ENCODE measurements around the gene NWD2. TPM values are rescaled to one million over a fixed set of nuclear protein-coding genes. Genes with fewer than 3 reads are reported as not detected.

Gene NWD2
- total and polyA plus RNA-seq, 10 of the 15 experiments (the other 5 are each of a cell fraction or from before 2014, with no cell fraction given): not detected

- Histone ChIP-seq H3K27ac (ENCODE audit: control insufficient read depth, insufficient read depth) (no peak overlapping the region), H3K79me2 (ENCODE audit: control insufficient read depth, insufficient read depth, low read length) (no peaks in the 10 kb centered on the region), H3K4me2 (ENCODE audit: control insufficient read depth, insufficient read depth) (no peak overlapping the region), H4K20me1 (ENCODE audit: control insufficient read depth, insufficient read depth) (no peaks in the 10 kb centered on the region), H3K4me1 (ENCODE audit: control insufficient read depth, insufficient read depth, low read length) (no peaks in the 10 kb centered on the region), H2AFZ (ENCODE audit: control insufficient read depth, low read depth, low read length) (no peak overlapping the region), H3K9me3 (replicated peaks; ENCODE audit: control insufficient read depth, insufficient read depth, low read length) (no peaks in the 10 kb centered on the region), H3K36me3 (ENCODE audit: control insufficient read depth in 2 of 2, insufficient read depth in 2 of 2, low read length in 1 of 2) (no peaks in the 10 kb centered on the region), H3K27me3 (replicated peaks in 1 of 2; ENCODE audit: control insufficient read depth in 2 of 2, insufficient read depth in 2 of 2, low read length in 1 of 2) (no peaks in the 10 kb centered on the region), H3K9ac (ENCODE audit: control insufficient read depth, insufficient read depth, low read length) (no peak overlapping the region), H3K4me3 (no peak overlapping the region)
- FAIRE-seq (no peak), DNase-seq (ENCODE audit: low read depth, low spot score) (no peak), ATAC-seq (no peak)
- WGBS (ENCODE audit: insufficient coverage, insufficient replicate concordance, low lambda C conversion rate, missing lambda C conversion rate): 71% methylated on average over 9 of the region's 9 CpGs
- no TSS peak for BruUV-seq (replicated peaks)
- ChIA-PET RAD21 (ENCODE audit: unreplicated experiment) (no interaction called here), CTCF (interaction anchor here (1.0 to 4.2 kb wide), 3 partner anchors 8 to 55 kb away, joined by 4 to 21 read pairs (median 6); a partner anchor contains a TSS), SMC1A (ENCODE audit: uncharacterized antibody, unreplicated experiment) (interaction anchor here (1.0 kb wide), 2 partner anchors 8 to 13 kb away, joined by 3 read pairs; a partner anchor contains a TSS), POLR2A (no interaction called here)
- TF ChIP-seq, protein P1, sequence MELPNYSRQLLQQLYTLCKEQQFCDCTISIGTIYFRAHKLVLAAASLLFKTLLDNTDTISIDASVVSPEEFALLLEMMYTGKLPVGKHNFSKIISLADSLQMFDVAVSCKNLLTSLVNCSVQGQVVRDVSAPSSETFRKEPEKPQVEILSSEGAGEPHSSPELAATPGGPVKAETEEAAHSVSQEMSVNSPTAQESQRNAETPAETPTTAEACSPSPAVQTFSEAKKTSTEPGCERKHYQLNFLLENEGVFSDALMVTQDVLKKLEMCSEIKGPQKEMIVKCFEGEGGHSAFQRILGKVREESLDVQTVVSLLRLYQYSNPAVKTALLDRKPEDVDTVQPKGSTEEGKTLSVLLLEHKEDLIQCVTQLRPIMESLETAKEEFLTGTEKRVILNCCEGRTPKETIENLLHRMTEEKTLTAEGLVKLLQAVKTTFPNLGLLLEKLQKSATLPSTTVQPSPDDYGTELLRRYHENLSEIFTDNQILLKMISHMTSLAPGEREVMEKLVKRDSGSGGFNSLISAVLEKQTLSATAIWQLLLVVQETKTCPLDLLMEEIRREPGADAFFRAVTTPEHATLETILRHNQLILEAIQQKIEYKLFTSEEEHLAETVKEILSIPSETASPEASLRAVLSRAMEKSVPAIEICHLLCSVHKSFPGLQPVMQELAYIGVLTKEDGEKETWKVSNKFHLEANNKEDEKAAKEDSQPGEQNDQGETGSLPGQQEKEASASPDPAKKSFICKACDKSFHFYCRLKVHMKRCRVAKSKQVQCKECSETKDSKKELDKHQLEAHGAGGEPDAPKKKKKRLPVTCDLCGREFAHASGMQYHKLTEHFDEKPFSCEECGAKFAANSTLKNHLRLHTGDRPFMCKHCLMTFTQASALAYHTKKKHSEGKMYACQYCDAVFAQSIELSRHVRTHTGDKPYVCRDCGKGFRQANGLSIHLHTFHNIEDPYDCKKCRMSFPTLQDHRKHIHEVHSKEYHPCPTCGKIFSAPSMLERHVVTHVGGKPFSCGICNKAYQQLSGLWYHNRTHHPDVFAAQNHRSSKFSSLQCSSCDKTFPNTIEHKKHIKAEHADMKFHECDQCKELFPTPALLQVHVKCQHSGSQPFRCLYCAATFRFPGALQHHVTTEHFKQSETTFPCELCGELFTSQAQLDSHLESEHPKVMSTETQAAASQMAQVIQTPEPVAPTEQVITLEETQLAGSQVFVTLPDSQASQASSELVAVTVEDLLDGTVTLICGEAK (IDR thresholded peaks at IDR 0.05; ENCODE audit: borderline replicate concordance): no peak
- no peak for TF ChIP-seq LARP7 (IDR thresholded peaks at IDR 0.05)
- TF ChIP-seq ZSCAN29 (IDR thresholded peaks at IDR 0.05): no peak
- in situ Hi-C loops (cut with MboI): no loop called here
- intact Hi-C loops (cut with micrococcal nuclease; ENCODE audit: unreplicated experiment): no loop called here
Observed at GRCh38 chr4:37445023-37445422, 200.5 kb downstream of the NWD2 start.

- no peaks in the 10 kb centered on the region for H4K20me1 ChIP-seq (ENCODE audit: control insufficient read depth, insufficient read depth)
- SMC1A ChIA-PET (ENCODE audit: uncharacterized antibody, unreplicated experiment): no interaction called here
- H2AFZ ChIP-seq (ENCODE audit: control insufficient read depth, low read depth, low read length): no peak overlapping the region
- no peak overlapping the region for H3K9ac ChIP-seq (ENCODE audit: control insufficient read depth, insufficient read depth, low read length)
- TF ChIP-seq SREBF2 (IDR thresholded peaks at IDR 0.05; ENCODE audit: low read length) (no peak), ZNF274 (IDR thresholded peaks at IDR 0.05; ENCODE audit: insufficient read depth, insufficient read length) (no peak), ZNF24 (IDR thresholded peaks at IDR 0.05) (no peak), JUNB (IDR thresholded peaks at IDR 0.05) (no peak), GABPA (IDR thresholded peaks at IDR 0.05; ENCODE audit: low read depth) (no peak), CEBPB (IDR thresholded peaks at IDR 0.05; ENCODE audit: borderline replicate concordance in 1 of 2, low read depth in 2 of 2, low read length in 2 of 2) (no peak), BRCA1 (IDR thresholded peaks at IDR 0.05; ENCODE audit: low read depth, low read length) (no peak), HCFC1 (IDR thresholded peaks at IDR 0.05; ENCODE audit: low read length) (no peak), JUND (IDR thresholded peaks at IDR 0.05; ENCODE audit: low read depth, low read length) (no peak), TBL1XR1 (IDR thresholded peaks at IDR 0.05; ENCODE audit: low read depth, low read length) (no peak), PML (IDR thresholded peaks at IDR 0.05; ENCODE audit: low read length) (no peak), ZNF217 (IDR thresholded peaks at IDR 0.05) (no peak), RAD21 (IDR thresholded peaks at IDR 0.05; ENCODE audit: insufficient read depth, low read depth, low read length) (no peak)
- DNase-seq (ENCODE audit: low read depth, low spot score) (no peak), FAIRE-seq (no peak), ATAC-seq (no peak)
- RAD21 ChIA-PET (ENCODE audit: unreplicated experiment): no interaction called here
- H3K9me3 ChIP-seq (replicated peaks; ENCODE audit: control insufficient read depth, insufficient read depth, low read length): no peaks in the 10 kb centered on the region
- H3K27ac ChIP-seq (ENCODE audit: control insufficient read depth, insufficient read depth): no peak overlapping the region
- in situ Hi-C loops (cut with MboI): no loop called here
- no peaks in the 10 kb centered on the region; a peak in 1 of 4 replicates for H3K27me3 ChIP-seq (replicated peaks in 1 of 2; ENCODE audit: control insufficient read depth in 2 of 2, insufficient read depth in 2 of 2, low read length in 1 of 2)
- H3K36me3 ChIP-seq (ENCODE audit: control insufficient read depth in 2 of 2, insufficient read depth in 2 of 2, low read length in 1 of 2): no peaks in the 10 kb centered on the region
- intact Hi-C loops (cut with micrococcal nuclease; ENCODE audit: unreplicated experiment): no loop called here
- no peaks in the 10 kb centered on the region for H3K4me1 ChIP-seq (ENCODE audit: control insufficient read depth, insufficient read depth, low read length)
- H3K79me2 ChIP-seq (ENCODE audit: control insufficient read depth, insufficient read depth, low read length): no peaks in the 10 kb centered on the region
- H3K4me2 ChIP-seq (ENCODE audit: control insufficient read depth, insufficient read depth): no peak overlapping the region
- no TSS peak for BruUV-seq (replicated peaks)
- CTCF ChIA-PET: interaction anchor here (1.0 kb wide), 1 partner anchor 10 kb away, joined by 4 read pairs; no protein-coding TSS in a partner anchor
- POLR2A ChIA-PET: no interaction called here
- WGBS (ENCODE audit: insufficient coverage, insufficient replicate concordance, low lambda C conversion rate, missing lambda C conversion rate): 50% methylated on average over 8 of the region's 8 CpGs
- H3K4me3 ChIP-seq: no peak overlapping the region
Observed at GRCh38 chr4:37446016-37446415, 201.5 kb downstream of the NWD2 start.
